Muscle of leg (tissue), 11 donors: ENCODE measurements around the gene STN1. TPM values are rescaled to one million over a fixed set of nuclear protein-coding genes. Genes with fewer than 3 reads are reported as not detected.

Experiments used
- DNase-seq: peaks from one replicate; pipeline ENCODE4 v3.0.0; 2013
- H3K27ac ChIP-seq: one replicate; pipeline ENCODE4 v1.5.1; 2013; ENCODE audit warnings: mild to moderate bottlenecking, low read length, control low read depth
- H3K27me3 ChIP-seq: one replicate; pipeline ENCODE4 v1.6.1; 2013; ENCODE audit warnings: low read length; ENCODE audit not compliant: control insufficient read depth, insufficient read depth
- H3K36me3 ChIP-seq: one replicate; pipeline ENCODE4 v1.6.1; 2013; ENCODE audit warnings: low read length; ENCODE audit not compliant: control insufficient read depth, insufficient read depth
- H3K4me1 ChIP-seq: one replicate; pipeline ENCODE4 v1.6.1; 2013; ENCODE audit warnings: low read length; ENCODE audit not compliant: control insufficient read depth, insufficient read depth
- H3K4me3 ChIP-seq: one replicate; pipeline ENCODE4 v1.5.1; 2013; ENCODE audit warnings: low read length, control low read depth
- H3K9me3 ChIP-seq: replicated peaks from 2 replicates; pipeline ENCODE4 v1.6.1; 2013; ENCODE audit warnings: low read depth, low read length; ENCODE audit not compliant: control insufficient read depth
- WGBS: methylation state at CpG from one replicate; pipeline ENCODE4 v1.1.5; 2013; ENCODE audit warnings: missing lambda C conversion rate; ENCODE audit not compliant: insufficient coverage; 5-methylcytosine and 5-hydroxymethylcytosine counted together
- polyA plus RNA-seq, 8 donors: library from polyadenylated mRNA; unstranded; fragments of 120-200 nt; gene quantifications; one replicate each; pipeline versions ENCODE4 v1.2.1 to v1.2.3, GENCODE V29; 2013; ENCODE audit warnings: inconsistent platforms in 1 of 8, low replicate concordance in 1 of 8; ENCODE audit not compliant: insufficient read length in 8 of 8, insufficient read depth in 1 of 8
- total RNA-seq: library from RNA; stranded (reverse); fragments of 120-200 nt; gene quantifications from one replicate; pipeline ENCODE4 v1.2.4, GENCODE V29; 2013

Gene STN1
- total and polyA plus RNA-seq, 9 donors: 17.9 to 25.6 (median 19.0) TPM

DNA sequence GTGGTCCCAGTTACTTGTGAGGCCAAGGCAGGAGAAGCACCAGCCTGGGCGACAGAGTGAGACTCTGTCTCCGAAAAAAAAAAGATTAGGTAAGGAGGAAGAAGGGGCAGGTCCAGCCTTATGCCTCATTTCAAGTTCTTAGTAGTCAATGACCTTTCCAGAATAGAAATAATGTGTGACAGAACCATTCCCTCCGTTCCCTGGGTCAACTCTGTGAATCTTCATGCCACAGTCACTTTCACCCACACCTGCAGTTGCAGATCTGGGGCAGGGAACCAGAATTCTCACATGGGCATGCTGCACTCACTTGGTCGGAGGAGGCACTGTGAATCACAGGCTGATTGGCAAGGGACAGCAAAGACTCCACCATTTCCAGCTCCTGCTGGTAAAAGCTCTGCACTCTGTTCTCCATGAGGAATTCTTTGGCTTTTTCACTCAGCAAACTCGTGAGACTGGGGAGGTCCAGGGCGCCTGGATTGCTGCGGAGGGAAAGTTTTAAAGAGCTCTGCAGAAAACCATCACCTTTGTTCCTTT is 20.7 kb downstream of the STN1 start:
- H3K4me1 ChIP-seq: peaks cover 15% of the 10 kb centered on the region
- no peak overlapping the region for H3K4me3 ChIP-seq
- H3K27me3 ChIP-seq: no peaks in the 10 kb centered on the region
- peaks cover 16% of the 10 kb centered on the region for H3K36me3 ChIP-seq
- WGBS: 74% methylated on average over 4 of the region's 7 CpGs
- H3K27ac ChIP-seq: no peak overlapping the region
- no peak for DNase-seq
- no peaks in the 10 kb centered on the region for H3K9me3 ChIP-seq

DNA sequence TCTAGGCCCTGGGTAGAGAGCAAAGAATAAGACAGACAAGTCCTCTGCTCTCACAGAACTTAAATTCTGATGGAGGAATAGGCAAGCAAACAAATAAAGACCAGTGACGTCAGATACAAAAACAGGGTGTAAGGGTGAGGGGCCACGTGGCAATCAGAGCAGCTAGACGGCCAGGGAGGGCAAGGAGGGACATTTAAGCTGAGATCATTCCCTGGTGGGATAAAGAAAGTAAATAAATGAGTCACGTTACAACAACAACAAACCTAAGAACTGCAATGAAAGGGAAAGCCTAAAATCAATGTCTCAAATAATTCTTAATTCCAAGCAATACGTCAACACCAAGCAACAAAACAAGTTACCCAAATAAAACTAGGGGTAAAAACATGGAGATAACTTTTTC is 21.8 kb downstream of the STN1 start:
- H3K36me3 ChIP-seq: peaks cover 18% of the 10 kb centered on the region
- H3K4me1 ChIP-seq: peaks cover 15% of the 10 kb centered on the region
- no peaks in the 10 kb centered on the region for H3K27me3 ChIP-seq
- H3K27ac ChIP-seq: no peak overlapping the region
- no peaks in the 10 kb centered on the region for H3K9me3 ChIP-seq
- DNase-seq: no peak
- H3K4me3 ChIP-seq: no peak overlapping the region
- WGBS: 80% methylated on average over 1 of the region's 5 CpGs

DNA sequence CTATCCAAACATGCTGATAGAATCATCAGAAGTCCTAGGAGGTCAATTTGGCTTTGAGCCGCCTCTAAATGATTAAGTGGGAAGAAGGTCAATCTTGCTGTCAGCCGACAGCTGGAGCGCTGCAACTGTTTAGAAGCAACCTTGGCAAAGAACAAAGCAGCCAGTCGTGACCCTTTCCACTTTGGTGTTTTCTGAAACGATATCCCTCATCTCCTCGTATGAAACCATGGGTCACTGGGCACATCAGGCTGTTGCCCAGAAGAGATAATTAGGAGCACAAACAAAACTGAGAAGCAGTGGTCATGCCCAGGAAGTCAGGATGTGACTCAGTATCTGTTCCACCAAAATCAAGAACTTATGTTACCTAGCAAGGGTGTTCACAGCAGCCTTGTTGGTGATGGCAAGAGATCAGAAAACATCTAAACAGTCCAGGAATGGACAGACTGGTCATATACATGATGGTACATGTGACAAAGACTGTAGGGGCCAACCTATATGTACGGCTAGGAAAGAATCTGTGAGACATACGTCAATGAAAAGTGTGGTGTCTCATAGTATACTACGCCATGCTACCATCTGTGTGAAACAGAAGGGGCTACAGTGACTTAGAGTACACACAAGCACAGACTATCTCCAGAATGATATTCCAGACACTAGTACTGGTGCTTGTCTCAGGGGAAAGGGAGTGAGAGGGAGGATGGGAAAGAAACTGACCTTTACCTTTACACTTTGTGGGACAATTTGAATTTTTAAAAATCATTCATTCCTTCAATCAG is 22.4 kb downstream of the STN1 start:
- Histone ChIP-seq H3K4me3 (no peak overlapping the region), H3K27me3 (no peaks in the 10 kb centered on the region), H3K27ac (peak overlapping the region; percentile 64), H3K4me1 (peaks cover 15% of the 10 kb centered on the region), H3K36me3 (peaks cover 18% of the 10 kb centered on the region), H3K9me3 (no peaks in the 10 kb centered on the region)
- 23% methylated on average over 7 of the region's 9 CpGs for WGBS
- peak; percentile 41 for DNase-seq

DNA sequence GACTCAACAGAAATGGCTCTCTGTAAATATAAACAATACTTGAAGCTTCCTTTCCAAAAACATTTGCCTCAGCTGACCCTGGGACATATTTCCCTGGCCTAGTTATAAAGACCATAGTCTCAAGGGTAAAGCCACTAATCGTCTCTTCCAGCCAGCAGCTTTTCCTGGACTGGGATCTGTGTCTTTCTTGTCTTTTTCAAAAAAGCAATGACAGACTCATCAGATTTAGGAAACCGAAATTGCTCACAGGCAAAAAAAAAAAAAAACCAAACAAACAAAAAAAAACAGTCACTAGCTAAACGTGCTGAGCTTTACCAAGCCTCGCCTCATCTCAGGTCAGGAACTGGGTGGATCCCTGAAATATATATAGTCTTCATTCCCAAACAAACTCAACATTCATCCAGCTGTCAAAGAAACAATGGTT is 23.5 kb downstream of the STN1 start:
- Histone ChIP-seq H3K9me3 (no peaks in the 10 kb centered on the region), H3K4me3 (no peak overlapping the region), H3K27me3 (no peaks in the 10 kb centered on the region), H3K36me3 (peaks cover 20% of the 10 kb centered on the region), H3K27ac (peak overlapping the region; percentile 64), H3K4me1 (peaks cover 15% of the 10 kb centered on the region)
- peak; percentile 85 for DNase-seq
- no CpG with 5 or more reads among the region's 4 CpGs for WGBS

DNA sequence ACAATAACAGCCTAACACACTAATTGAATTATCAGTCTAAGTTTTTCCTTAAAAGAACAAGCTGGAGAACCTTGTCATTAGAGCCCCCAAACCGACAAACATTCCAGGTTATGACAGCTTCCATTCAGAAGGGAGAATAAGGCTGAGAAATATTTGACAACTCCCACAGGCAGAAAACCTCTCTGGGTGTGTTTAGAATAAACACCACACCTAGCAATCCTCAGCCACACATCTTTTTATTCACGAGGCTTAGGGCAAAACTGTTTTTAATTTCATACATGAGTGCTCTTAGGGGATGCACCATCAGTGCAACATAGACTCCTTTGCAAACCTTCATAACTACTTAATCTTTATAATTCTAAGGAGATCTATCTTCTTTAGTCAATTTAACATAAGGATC is 24.2 kb downstream of the STN1 start:
- Histone ChIP-seq H3K4me3 (no peak overlapping the region), H3K27ac (peak overlapping the region; percentile 64), H3K36me3 (peaks cover 14% of the 10 kb centered on the region), H3K9me3 (no peaks in the 10 kb centered on the region), H3K27me3 (no peaks in the 10 kb centered on the region), H3K4me1 (peaks cover 16% of the 10 kb centered on the region)
- no CpG with 5 or more reads among the region's 2 CpGs for WGBS
- no peak for DNase-seq

DNA sequence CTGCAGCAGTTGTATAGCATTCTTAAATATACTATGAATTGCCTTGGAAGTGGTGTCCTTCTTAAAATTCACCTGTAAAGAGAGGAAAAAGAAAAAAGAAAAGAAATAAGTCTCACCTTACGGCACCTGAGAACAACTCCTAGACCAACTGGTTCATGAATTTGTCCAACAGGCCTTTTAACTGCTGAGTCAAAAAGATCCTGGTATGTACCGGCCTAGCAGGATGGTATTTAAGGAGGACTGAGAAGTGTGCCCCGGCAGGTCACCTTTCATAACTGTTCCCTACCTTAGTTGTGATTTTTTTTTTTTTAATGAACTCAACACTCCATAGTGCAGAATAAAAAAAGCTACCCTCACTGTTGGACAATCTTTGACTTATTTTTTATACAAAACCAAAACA is 25.8 kb downstream of the STN1 start:
- no peak for DNase-seq
- Histone ChIP-seq H3K36me3 (peaks cover 16% of the 10 kb centered on the region), H3K9me3 (no peaks in the 10 kb centered on the region), H3K27me3 (no peaks in the 10 kb centered on the region), H3K27ac (no peak overlapping the region), H3K4me3 (no peak overlapping the region), H3K4me1 (peaks cover 24% of the 10 kb centered on the region)
- WGBS: no CpG with 5 or more reads among the region's 3 CpGs

DNA sequence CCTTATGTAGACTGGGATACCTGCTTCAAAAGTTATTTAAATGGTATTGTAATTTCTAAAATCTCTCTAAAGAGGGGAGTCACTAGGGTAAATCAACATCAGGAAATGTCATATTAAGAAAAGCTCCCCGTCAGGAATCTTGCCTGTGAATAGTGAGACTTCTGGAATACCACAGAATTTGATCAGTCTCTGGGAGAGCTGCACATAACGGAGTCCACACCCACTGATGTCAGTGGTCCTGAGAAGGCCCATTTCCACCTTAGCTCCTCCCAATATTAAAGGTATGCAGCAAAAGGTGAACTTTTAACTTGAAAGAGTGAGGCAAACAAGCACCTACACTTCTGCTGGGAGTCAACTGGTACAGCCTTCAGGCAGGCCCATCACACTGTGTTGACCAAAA is 27.3 kb downstream of the STN1 start:
- Histone ChIP-seq H3K36me3 (peaks cover 14% of the 10 kb centered on the region), H3K4me1 (peaks cover 24% of the 10 kb centered on the region), H3K27me3 (no peaks in the 10 kb centered on the region), H3K9me3 (no peaks in the 10 kb centered on the region), H3K27ac (no peak overlapping the region), H3K4me3 (no peak overlapping the region)
- WGBS: no CpG with 5 or more reads among the region's 2 CpGs
- DNase-seq: no peak

DNA sequence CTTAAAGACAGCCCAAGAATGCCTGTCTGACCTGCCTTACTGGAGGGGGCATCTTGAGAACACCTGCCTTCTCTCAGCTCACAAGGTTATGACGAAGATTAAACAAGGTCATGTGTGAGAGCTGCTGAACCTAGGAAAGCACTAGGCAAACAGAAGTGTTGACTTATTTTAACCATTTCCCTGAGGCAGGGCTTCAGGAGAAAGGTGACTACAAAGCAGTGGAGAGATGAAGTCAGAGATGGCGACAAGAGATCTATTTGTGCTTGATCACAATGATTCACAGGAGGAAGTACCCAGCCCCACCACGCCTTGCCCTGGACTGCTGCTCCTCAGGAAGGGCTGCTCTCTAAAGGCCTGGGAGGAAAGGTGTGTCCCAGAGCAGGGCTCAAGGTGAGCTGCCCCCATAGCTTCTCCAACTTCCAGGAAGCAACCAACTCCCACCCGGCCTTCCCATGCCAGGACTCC is 27.8 kb downstream of the STN1 start:
- Histone ChIP-seq H3K36me3 (peaks cover 14% of the 10 kb centered on the region), H3K9me3 (no peaks in the 10 kb centered on the region), H3K4me1 (peaks cover 20% of the 10 kb centered on the region), H3K27me3 (no peaks in the 10 kb centered on the region), H3K4me3 (no peak overlapping the region), H3K27ac (no peak overlapping the region)
- no peak for DNase-seq
- 100% methylated on average over 1 of the region's 4 CpGs for WGBS

DNA sequence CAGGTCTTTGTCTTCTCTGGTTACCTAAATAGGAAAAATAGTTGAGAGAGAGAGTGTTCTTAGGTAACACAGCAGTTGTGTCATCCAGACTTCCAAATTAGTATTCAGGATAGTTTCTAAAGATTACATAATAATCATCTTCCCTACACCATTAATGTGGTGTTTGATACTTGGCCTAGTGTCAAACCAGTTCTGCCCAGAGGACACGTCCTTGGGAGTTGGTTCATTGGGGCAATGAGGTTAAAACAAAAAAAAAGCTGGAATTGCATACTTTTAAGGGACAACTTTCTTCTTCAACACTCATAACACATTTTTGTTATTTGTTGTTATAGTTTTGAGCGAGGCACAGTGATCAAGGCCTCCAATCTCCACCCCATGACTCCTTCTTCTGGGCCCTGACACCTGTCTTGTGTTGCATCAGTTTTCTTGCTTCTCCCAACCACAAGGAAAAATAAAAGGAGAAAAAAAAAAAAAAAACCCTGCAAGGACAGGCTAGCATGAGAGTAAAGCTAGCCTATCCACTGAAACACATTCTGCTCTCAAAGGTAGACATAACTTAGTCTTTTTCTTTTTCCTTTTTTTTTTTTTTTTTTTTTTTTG is 28.8 kb downstream of the STN1 start:
- Histone ChIP-seq H3K27ac (no peak overlapping the region), H3K9me3 (no peaks in the 10 kb centered on the region), H3K4me3 (no peak overlapping the region), H3K27me3 (no peaks in the 10 kb centered on the region), H3K36me3 (peaks cover 17% of the 10 kb centered on the region), H3K4me1 (peaks cover 16% of the 10 kb centered on the region)
- WGBS: no CpG with 5 or more reads among the region's 2 CpGs
- no peak for DNase-seq

DNA sequence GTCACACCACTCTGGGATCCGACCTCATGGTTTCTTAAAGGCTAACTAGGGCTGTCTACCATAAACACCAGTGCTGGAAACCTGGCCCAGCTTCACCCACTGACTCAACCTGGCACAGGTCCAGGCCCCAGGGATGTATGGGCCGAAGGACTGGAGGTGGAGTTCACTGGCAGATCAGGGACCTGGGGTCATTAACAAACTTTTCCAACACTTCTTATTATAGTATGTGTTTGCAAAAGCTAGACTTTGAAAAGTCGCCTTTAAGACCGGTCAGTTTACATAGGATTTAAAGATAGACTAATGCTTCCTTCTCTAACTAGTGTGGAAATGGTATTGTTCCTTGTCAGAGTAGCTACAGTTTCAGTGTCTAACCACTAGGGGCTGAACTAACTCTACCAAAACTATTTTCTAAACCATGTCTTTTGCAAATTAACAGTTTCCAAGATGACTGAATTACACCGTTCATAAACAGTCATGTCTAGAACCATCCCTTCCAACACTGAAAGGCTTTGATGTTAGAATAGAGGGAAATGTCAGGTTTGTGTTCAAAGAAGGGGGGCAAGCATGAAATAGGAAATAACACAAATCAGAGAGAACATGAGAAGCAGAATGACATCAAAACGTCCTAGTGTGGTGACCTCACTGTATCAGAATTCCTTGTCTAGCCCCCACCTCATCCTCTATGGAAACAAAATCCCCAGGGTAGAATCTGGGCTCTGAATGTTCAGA is 29.7 kb downstream of the STN1 start:
- peak; percentile 82 for DNase-seq
- no peak overlapping the region for H3K4me3 ChIP-seq
- no peaks in the 10 kb centered on the region for H3K27me3 ChIP-seq
- peak overlapping the region; percentile 60 for H3K27ac ChIP-seq
- H3K36me3 ChIP-seq: peaks cover 20% of the 10 kb centered on the region
- WGBS: no CpG with 5 or more reads among the region's 6 CpGs
- H3K9me3 ChIP-seq: no peaks in the 10 kb centered on the region
- H3K4me1 ChIP-seq: peaks cover 10% of the 10 kb centered on the region
